Left lung (tissue), 10 donors: ENCODE measurements around the gene LAMA2. TPM values are rescaled to one million over a fixed set of nuclear protein-coding genes. Genes with fewer than 3 reads are reported as not detected.

Source experiments
- ATAC-seq: fragments of 200-7000 bp; cut with Tn5 transposase; one replicate; pipeline ENCODE4 v1.9.1; 2020; ENCODE audit warnings: moderate library complexity
- DNase-seq, 4 donors: peaks; one replicate each; pipeline ENCODE4 v3.0.0-alpha.2; 2013 to 2020
- H3K27ac ChIP-seq, 2 donors: fragments of 200-600 bp; sonication (generic) in 1 of 2; one replicate each; pipeline versions ENCODE4 v1.5.0 to v1.8.0; 2020 to 2021
- H3K27me3 ChIP-seq, 2 donors: fragments of 200-600 bp; sonication (generic) in 1 of 2; one replicate each; pipeline versions ENCODE4 v1.5.0 to v1.8.0; 2020 to 2021
- H3K36me3 ChIP-seq, 2 donors: fragments of 200-600 bp; sonication (generic) in 1 of 2; one replicate each; pipeline versions ENCODE4 v1.5.0 to v1.8.0; 2020 to 2021
- H3K4me1 ChIP-seq, 2 donors: fragments of 200-600 bp; one replicate each; pipeline ENCODE4 v1.8.0; 2021
- H3K4me3 ChIP-seq, 2 donors: fragments of 200-600 bp; sonication (generic) in 1 of 2; one replicate each; pipeline versions ENCODE4 v1.5.0 to v1.8.0; 2020 to 2021; ENCODE audit warnings: mild to moderate bottlenecking in 1 of 2
- H3K9me3 ChIP-seq, 2 donors: fragments of 200-600 bp; sonication (generic) in 1 of 2; one replicate each; pipeline versions ENCODE4 v1.5.0 to v1.8.0; 2020 to 2021
- intact Hi-C, 2 donors: fragments of 100-400 bp; cut with DNase I; formaldehyde crosslinking; loops; one replicate each; pipeline versions ENCODE4 v1.11.2 to v1.14.2; 2022
- polyA plus RNA-seq, 6 donors: library from polyadenylated mRNA; unstranded; fragments of 120-200 nt; gene quantifications; one replicate each; pipeline ENCODE4 v1.2.1, GENCODE V29; 2013; ENCODE audit not compliant: insufficient read length in 6 of 6
- total RNA-seq, 2 donors: library from RNA; stranded (reverse); fragmentation: NEBNext Ultra II Directional; extraction: Animal tissue kit (Norgen Biotek cat#: 25700); gene quantifications; one replicate each; pipeline ENCODE4 v1.2.1, GENCODE V29; 2021
- TF ChIP-seq, protein P1 (sequence below), 2 donors: fragments of 200-600 bp; sonication (generic) in 1 of 2; IDR thresholded peaks; one replicate each; pipeline versions ENCODE4 v1.5.0 to v1.8.0; 2021; ENCODE audit warnings: antibody characterized with exemption in 2 of 2
- donor health status: DM: no; HTN: yes; CAD: no.
- donor health status: DM: no; HTN: no; CAD: no.

LAMA2 gene
- total and polyA plus RNA-seq, 8 donors: 32.7 to 91.7 (median 64.7) TPM

DNA sequence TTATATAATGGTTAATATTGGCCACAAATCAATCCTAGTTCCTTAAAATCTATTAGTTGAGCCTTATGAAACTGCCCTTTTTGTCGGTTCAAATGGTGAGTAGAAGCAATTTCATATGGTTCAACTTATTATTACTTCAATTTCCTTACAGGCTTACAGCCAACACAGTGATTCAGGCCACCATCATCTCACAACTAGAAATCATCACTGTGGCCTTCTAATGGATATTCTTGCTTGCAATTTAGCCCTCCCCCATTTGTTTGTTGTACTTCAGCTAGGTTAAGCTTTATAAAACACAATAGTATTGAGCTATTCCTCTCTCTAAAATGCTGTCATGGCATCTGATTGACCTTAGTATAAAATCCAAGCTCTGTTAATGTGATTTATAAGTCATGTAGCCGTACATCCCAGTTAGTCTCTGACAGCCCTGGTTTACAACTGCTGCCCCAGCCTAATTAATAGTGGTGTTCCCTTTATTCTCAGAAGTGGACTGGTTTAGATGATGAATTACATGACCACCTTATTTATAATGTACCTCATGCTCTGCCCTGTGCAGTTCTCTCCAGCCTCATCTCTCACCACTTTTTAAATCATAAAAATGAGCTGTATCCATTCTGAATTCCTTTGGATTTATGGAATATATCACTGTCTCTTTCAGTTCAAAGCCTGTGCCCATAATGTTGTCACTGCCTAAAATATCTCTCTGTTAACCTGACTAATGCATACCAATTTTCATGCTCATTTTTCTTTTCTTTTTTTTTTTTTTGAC lies 36.7 kb downstream of the LAMA2 start:
- no peaks in the 10 kb centered on the region for H3K4me1 ChIP-seq
- no peak overlapping the region for H3K27ac ChIP-seq
- H3K4me3 ChIP-seq: no peak overlapping the region
- no peaks in the 10 kb centered on the region for H3K9me3 ChIP-seq
- H3K36me3 ChIP-seq: no peaks in the 10 kb centered on the region
- ATAC-seq: no peak
- intact Hi-C loops: no loop called here
- no peaks in the 10 kb centered on the region for H3K27me3 ChIP-seq
- no peak for DNase-seq
- TF ChIP-seq, protein P1, sequence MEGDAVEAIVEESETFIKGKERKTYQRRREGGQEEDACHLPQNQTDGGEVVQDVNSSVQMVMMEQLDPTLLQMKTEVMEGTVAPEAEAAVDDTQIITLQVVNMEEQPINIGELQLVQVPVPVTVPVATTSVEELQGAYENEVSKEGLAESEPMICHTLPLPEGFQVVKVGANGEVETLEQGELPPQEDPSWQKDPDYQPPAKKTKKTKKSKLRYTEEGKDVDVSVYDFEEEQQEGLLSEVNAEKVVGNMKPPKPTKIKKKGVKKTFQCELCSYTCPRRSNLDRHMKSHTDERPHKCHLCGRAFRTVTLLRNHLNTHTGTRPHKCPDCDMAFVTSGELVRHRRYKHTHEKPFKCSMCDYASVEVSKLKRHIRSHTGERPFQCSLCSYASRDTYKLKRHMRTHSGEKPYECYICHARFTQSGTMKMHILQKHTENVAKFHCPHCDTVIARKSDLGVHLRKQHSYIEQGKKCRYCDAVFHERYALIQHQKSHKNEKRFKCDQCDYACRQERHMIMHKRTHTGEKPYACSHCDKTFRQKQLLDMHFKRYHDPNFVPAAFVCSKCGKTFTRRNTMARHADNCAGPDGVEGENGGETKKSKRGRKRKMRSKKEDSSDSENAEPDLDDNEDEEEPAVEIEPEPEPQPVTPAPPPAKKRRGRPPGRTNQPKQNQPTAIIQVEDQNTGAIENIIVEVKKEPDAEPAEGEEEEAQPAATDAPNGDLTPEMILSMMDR (IDR thresholded peaks at IDR 0.05): no peak

DNA sequence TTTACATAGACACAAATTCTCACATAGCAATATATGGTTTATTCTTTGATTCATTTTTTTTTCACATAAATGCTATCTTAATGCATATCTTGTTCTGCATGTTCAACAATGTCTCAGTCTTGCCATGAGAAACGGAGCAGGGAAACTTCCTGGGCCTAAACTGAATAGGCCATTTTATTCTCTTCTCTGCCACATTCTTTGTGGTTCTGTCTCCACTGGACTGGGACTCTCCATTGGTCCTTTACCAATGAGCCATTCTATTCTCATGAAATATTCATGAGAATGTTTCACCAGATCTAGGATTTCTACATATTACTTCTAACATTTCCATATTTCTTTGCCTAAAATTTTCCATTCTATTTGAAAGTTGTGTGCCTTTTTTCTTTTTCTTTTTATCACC lies 42.8 kb downstream of the LAMA2 start:
- intact Hi-C loops: no loop called here
- TF ChIP-seq, protein P1 (IDR thresholded peaks at IDR 0.05): no peak
- no peaks in the 10 kb centered on the region for H3K9me3 ChIP-seq
- H3K36me3 ChIP-seq: no peaks in the 10 kb centered on the region
- no peak overlapping the region for H3K4me3 ChIP-seq
- DNase-seq: no peak
- H3K27me3 ChIP-seq: peaks cover 0 to 8% of the 10 kb centered on the region in 2 donors
- no peak overlapping the region for H3K27ac ChIP-seq
- ATAC-seq: no peak
- no peaks in the 10 kb centered on the region for H3K4me1 ChIP-seq

DNA sequence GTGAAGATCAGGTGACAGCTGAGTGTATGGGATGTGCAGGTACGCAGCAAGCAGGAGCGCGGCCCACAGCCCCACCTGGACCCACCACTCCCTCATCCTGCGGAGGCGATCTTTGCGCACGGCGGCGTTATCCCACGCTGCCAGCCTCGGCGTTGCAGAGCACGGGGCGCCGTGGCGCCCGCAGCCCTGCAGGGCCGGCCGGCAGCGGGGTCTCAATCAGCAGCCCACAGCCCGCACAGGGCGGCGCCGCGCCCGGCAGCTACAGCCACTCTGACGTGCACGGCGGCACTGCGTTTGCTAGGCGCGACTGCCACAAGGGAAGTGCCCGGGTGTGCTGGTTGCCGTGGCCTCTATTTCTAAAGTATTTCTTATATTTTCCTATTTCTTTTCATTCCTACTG lies 46.9 kb downstream of the LAMA2 start:
- Histone ChIP-seq H3K9me3 (no peaks in the 10 kb centered on the region), H3K4me3 (no peak overlapping the region), H3K27ac (no peak overlapping the region), H3K4me1 (no peaks in the 10 kb centered on the region), H3K36me3 (no peaks in the 10 kb centered on the region), H3K27me3 (peaks cover 0 to 8% of the 10 kb centered on the region in 2 donors)
- ATAC-seq (no peak), DNase-seq (peak in 1 of 4 donors; percentile 73)
- TF ChIP-seq, protein P1 (IDR thresholded peaks at IDR 0.05): no peak
- intact Hi-C loops: no loop called here

DNA sequence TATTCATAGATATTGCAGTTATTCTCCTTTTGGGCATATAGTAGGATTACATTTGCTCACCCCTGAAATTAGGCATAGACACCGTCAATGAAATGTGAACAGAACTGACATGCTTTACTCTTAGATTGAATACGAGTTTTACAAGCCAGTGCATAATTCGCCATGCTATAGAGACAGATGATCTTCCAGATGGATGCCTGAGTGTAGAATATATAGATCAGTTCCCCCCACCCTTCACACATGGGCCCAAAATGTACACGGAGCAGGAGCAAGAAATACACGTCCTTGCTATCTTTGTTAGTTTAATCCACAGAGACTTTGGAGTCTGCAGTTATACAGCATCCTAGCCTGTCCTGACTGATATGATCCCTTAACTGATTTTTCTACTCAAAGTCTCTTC lies 47.4 kb downstream of the LAMA2 start:
- intact Hi-C loops: no loop called here
- H3K36me3 ChIP-seq: no peaks in the 10 kb centered on the region
- no peak for ATAC-seq
- TF ChIP-seq, protein P1 (IDR thresholded peaks at IDR 0.05): no peak
- no peak for DNase-seq
- H3K4me3 ChIP-seq: no peak overlapping the region
- no peaks in the 10 kb centered on the region for H3K4me1 ChIP-seq
- H3K27me3 ChIP-seq: peaks cover 0 to 8% of the 10 kb centered on the region in 2 donors
- H3K9me3 ChIP-seq: no peaks in the 10 kb centered on the region
- no peak overlapping the region for H3K27ac ChIP-seq

DNA sequence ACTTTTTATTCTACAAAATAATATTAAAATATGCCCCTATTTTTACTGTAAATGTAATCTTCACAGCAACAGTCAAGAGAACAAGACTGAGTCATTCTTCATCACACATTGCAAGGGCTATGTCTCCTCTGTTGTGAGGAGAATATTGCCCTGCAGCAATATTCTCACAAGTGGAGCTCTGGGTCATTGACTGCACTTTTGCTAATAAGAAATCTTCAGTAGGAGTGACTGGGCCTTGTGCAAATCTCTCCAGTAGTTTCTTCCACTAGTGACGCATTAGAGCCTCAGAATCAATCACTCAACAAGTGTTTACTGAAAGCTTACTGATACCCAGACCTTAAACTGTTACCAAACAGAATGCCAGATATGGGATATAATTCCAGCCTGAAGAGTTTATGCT lies 49.1 kb downstream of the LAMA2 start:
- no peak overlapping the region for H3K27ac ChIP-seq
- intact Hi-C loops: no loop called here

More for the DNA sequence above, 49.1 kb downstream of the LAMA2 start:
- H3K36me3 ChIP-seq: no peaks in the 10 kb centered on the region
- H3K9me3 ChIP-seq: no peaks in the 10 kb centered on the region
- TF ChIP-seq, protein P1 (IDR thresholded peaks at IDR 0.05): no peak
- no peak for DNase-seq
- peaks cover 0 to 8% of the 10 kb centered on the region in 2 donors for H3K27me3 ChIP-seq
- no peaks in the 10 kb centered on the region for H3K4me1 ChIP-seq
- no peak for ATAC-seq
- H3K4me3 ChIP-seq: no peak overlapping the region
